Natural killer cell treated with Interleukin-12 subunit alpha and Interleukin-12 subunit beta and Interleukin-15 and Interleukin-18, amount 100 ng/mL, for 72 hours (primary cell): Measurements from ENCODE around the gene DLG1. TPM values are rescaled to one million over a fixed set of nuclear protein-coding genes. Genes with fewer than 3 reads are reported as not detected.

Source experiments
- ATAC-seq, 2 donors: fragments of 150-1000 bp; cut with Tn5 transposase in 1 of 2; sonication (Bioruptor Pico), chemical (Tn5 transposase) in 1 of 2; 2 replicates each; pipeline ENCODE4 v1.10.0; 2021
- DNase-seq: peaks from one replicate; pipeline ENCODE4 v3.0.0; 2022; ENCODE audit warnings: low spot score
- H3K27ac Mint-ChIP-seq, 2 donors: 1 replicate in 1 of 2; 2 replicates in 1 of 2; pipeline ENCODE4 v1.8.0; 2022; ENCODE audit warnings: mixed read lengths in 2 of 2, mild to moderate bottlenecking in 1 of 2, moderate library complexity in 1 of 2
- H3K27me3 Mint-ChIP-seq, 2 donors: 1 replicate in 1 of 2; 2 replicates in 1 of 2; pipeline ENCODE4 v1.8.0; 2022; ENCODE audit warnings: mixed read lengths in 2 of 2
- H3K36me3 Mint-ChIP-seq: one replicate; pipeline ENCODE4 v1.8.0; 2022; ENCODE audit warnings: mixed read lengths
- H3K4me1 Mint-ChIP-seq, 2 donors: 1 replicate in 1 of 2; 2 replicates in 1 of 2; pipeline ENCODE4 v1.8.0; 2022; ENCODE audit warnings: low read depth in 2 of 2, mixed read lengths in 2 of 2, mild to moderate bottlenecking in 1 of 2
- H3K4me3 Mint-ChIP-seq: one replicate; pipeline ENCODE4 v1.8.0; 2022; ENCODE audit warnings: mixed read lengths
- H3K9me3 Mint-ChIP-seq: 2 replicates; pipeline ENCODE4 v1.8.0; 2022; ENCODE audit warnings: mixed read lengths
- total RNA-seq, 2 donors: library from RNA; stranded (reverse); gene quantifications; one replicate each; pipeline ENCODE4 v1.2.3, GENCODE V29; 2022

The DLG1 gene
- total RNA-seq, 2 donors from 2014 or later: 76.5 to 121 TPM

- H3K27ac Mint-ChIP-seq: no peak overlapping the region
- DNase-seq (no peak), ATAC-seq (no peak)
- no peaks in the 10 kb centered on the region for H3K36me3 Mint-ChIP-seq
- no peak overlapping the region for H3K4me3 Mint-ChIP-seq
- H3K27me3 Mint-ChIP-seq: no peaks in the 10 kb centered on the region
- H3K9me3 Mint-ChIP-seq: no peaks in the 10 kb centered on the region
- H3K4me1 Mint-ChIP-seq: no peaks in the 10 kb centered on the region
Measured at GRCh38 chr3:197011780-197012539, 286.5 kb downstream of the DLG1 start.

GRCh38 chr3:197010556-197011351 lies 287.7 kb downstream of the DLG1 start:
- Mint-ChIP-seq H3K4me1 (no peaks in the 10 kb centered on the region), H3K27ac (no peak overlapping the region), H3K4me3 (no peak overlapping the region), H3K27me3 (no peaks in the 10 kb centered on the region), H3K36me3 (no peaks in the 10 kb centered on the region), H3K9me3 (no peaks in the 10 kb centered on the region)
- DNase-seq (no peak), ATAC-seq (no peak)

- Mint-ChIP-seq H3K27me3 (no peaks in the 10 kb centered on the region), H3K36me3 (no peaks in the 10 kb centered on the region), H3K9me3 (no peaks in the 10 kb centered on the region), H3K4me3 (no peak overlapping the region), H3K4me1 (no peaks in the 10 kb centered on the region), H3K27ac (no peak overlapping the region)
- no peak for ATAC-seq
- no peak for DNase-seq
Measured at GRCh38 chr3:197009532-197010019, 288.8 kb downstream of the DLG1 start.

GRCh38 chr3:197008436-197009209 lies 289.8 kb downstream of the DLG1 start:
- no peak for DNase-seq
- ATAC-seq: no peak
- H3K9me3 Mint-ChIP-seq: no peaks in the 10 kb centered on the region
- no peaks in the 10 kb centered on the region for H3K36me3 Mint-ChIP-seq
- peaks cover 2 to 5% of the 10 kb centered on the region in 2 donors for H3K4me1 Mint-ChIP-seq
- H3K27me3 Mint-ChIP-seq: no peaks in the 10 kb centered on the region
- H3K4me3 Mint-ChIP-seq: no peak overlapping the region
- no peak overlapping the region for H3K27ac Mint-ChIP-seq

GRCh38 chr3:197007953-197008352 lies 290.5 kb downstream of the DLG1 start:
- Mint-ChIP-seq H3K4me1 (peaks cover 2 to 5% of the 10 kb centered on the region in 2 donors), H3K27ac (no peak overlapping the region), H3K9me3 (no peaks in the 10 kb centered on the region), H3K27me3 (no peaks in the 10 kb centered on the region), H3K4me3 (no peak overlapping the region), H3K36me3 (no peaks in the 10 kb centered on the region)
- no peak for DNase-seq
- no peak for ATAC-seq

- no peaks in the 10 kb centered on the region for H3K27me3 Mint-ChIP-seq
- peaks cover 2 to 5% of the 10 kb centered on the region in 2 donors for H3K4me1 Mint-ChIP-seq
- no peaks in the 10 kb centered on the region for H3K36me3 Mint-ChIP-seq
- H3K9me3 Mint-ChIP-seq: no peaks in the 10 kb centered on the region
- ATAC-seq: no peak
- no peak overlapping the region for H3K27ac Mint-ChIP-seq
- H3K4me3 Mint-ChIP-seq: no peak overlapping the region
- DNase-seq: no peak
Measured at GRCh38 chr3:197007296-197007940, 291.0 kb downstream of the DLG1 start.

GRCh38 chr3:197006860-197007259 lies 291.6 kb downstream of the DLG1 start:
- H3K4me1 Mint-ChIP-seq: peaks cover 2 to 5% of the 10 kb centered on the region in 2 donors
- no peaks in the 10 kb centered on the region for H3K9me3 Mint-ChIP-seq
- H3K27ac Mint-ChIP-seq: no peak overlapping the region
- no peaks in the 10 kb centered on the region for H3K36me3 Mint-ChIP-seq
- no peak overlapping the region for H3K4me3 Mint-ChIP-seq
- DNase-seq (no peak), ATAC-seq (no peak)
- H3K27me3 Mint-ChIP-seq: no peaks in the 10 kb centered on the region

GRCh38 chr3:197006446-197006845 lies 292.0 kb downstream of the DLG1 start:
- Mint-ChIP-seq H3K27ac (no peak overlapping the region), H3K27me3 (no peaks in the 10 kb centered on the region), H3K9me3 (no peaks in the 10 kb centered on the region), H3K4me1 (peaks cover 5% of the 10 kb centered on the region in 2 donors), H3K36me3 (no peaks in the 10 kb centered on the region), H3K4me3 (no peak overlapping the region)
- no peak for ATAC-seq
- no peak for DNase-seq

GRCh38 chr3:197003461-197004385 lies 294.7 kb downstream of the DLG1 start:
- Mint-ChIP-seq H3K27me3 (no peaks in the 10 kb centered on the region), H3K9me3 (no peaks in the 10 kb centered on the region), H3K27ac (peak overlapping the region in 1 of 2 donors; percentile 31), H3K36me3 (no peaks in the 10 kb centered on the region), H3K4me1 (peaks cover 5 to 7% of the 10 kb centered on the region in 2 donors), H3K4me3 (peak overlapping the region; percentile 73)
- DNase-seq (peak; percentile 57), ATAC-seq (no peak)

GRCh38 chr3:197002701-197003454 lies 295.5 kb downstream of the DLG1 start:
- peak; percentile 88 to 91 for ATAC-seq
- peaks cover 5 to 7% of the 10 kb centered on the region in 2 donors for H3K4me1 Mint-ChIP-seq
- H3K27ac Mint-ChIP-seq: no peak overlapping the region
- H3K9me3 Mint-ChIP-seq: no peaks in the 10 kb centered on the region
- no peaks in the 10 kb centered on the region for H3K36me3 Mint-ChIP-seq
- no peaks in the 10 kb centered on the region for H3K27me3 Mint-ChIP-seq
- H3K4me3 Mint-ChIP-seq: peak overlapping the region; percentile 73
- peak; percentile 88 for DNase-seq

GRCh38 chr3:197001972-197002700 lies 296.3 kb downstream of the DLG1 start:
- Mint-ChIP-seq H3K36me3 (no peaks in the 10 kb centered on the region), H3K4me3 (peak overlapping the region; percentile 57), H3K9me3 (no peaks in the 10 kb centered on the region), H3K27me3 (no peaks in the 10 kb centered on the region), H3K4me1 (peaks cover 5 to 7% of the 10 kb centered on the region in 2 donors), H3K27ac (peak overlapping the region; percentile 41 to 42)
- DNase-seq (peak; percentile 62), ATAC-seq (no peak)
